WI38 (cell line): ENCODE data around the gene TMEM63C.

ENCODE experiments used
- H3K4me3 ChIP-seq: 2 replicates; pipeline ENCODE4 v1.5.1; 2011; ENCODE audit warnings: low read depth, mild to moderate bottlenecking, control low read depth, low read length
- TF ChIP-seq, protein P1 (sequence below): IDR thresholded peaks from 2 replicates; pipeline ENCODE4 v1.5.1; 2012; ENCODE audit warnings: low read depth, mild to moderate bottlenecking, control low read depth, low read length

The TMEM63C gene

DNA sequence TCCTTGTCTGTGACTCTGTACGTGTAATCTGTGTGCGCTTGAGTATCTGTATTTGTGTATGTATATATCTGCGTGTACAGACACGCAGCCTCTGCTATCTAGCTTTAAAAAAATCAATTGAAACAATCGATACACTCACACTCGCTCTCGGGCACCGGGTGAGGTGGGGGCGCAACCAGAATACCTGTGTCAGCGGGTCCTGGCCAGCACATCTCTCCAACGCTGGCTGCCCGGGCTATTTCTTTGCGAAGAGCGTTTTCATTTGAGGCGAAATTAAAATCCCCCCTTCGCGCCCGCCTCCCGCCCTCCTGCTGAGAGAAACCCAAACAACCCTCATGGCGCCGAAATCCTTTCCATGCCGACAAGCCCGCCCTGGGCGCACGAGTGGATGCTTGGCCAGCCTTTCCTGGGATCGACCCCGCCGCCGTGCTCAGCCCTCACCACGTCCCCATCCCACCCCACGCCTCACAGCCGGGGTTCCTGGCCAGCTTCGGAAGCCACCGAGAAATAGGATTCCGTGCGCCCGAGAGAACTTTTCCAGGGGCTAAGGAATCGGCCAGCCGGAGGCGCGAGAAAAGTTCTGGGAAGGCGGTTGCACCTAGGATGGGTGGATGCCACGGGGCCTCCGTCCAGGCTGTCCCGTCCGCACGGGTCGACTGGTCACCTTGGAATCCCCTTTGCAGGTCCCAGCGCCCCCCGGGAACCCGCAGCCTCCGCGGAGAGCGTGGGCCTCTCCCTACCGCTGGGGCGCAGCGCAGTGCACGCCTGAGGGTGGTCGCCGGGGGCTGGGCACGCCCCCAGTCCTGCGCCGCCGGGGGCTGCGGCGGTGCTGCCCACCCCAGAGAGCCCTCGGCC, 41.0 kb upstream of the TMEM63C start:
- TF ChIP-seq, protein P1, sequence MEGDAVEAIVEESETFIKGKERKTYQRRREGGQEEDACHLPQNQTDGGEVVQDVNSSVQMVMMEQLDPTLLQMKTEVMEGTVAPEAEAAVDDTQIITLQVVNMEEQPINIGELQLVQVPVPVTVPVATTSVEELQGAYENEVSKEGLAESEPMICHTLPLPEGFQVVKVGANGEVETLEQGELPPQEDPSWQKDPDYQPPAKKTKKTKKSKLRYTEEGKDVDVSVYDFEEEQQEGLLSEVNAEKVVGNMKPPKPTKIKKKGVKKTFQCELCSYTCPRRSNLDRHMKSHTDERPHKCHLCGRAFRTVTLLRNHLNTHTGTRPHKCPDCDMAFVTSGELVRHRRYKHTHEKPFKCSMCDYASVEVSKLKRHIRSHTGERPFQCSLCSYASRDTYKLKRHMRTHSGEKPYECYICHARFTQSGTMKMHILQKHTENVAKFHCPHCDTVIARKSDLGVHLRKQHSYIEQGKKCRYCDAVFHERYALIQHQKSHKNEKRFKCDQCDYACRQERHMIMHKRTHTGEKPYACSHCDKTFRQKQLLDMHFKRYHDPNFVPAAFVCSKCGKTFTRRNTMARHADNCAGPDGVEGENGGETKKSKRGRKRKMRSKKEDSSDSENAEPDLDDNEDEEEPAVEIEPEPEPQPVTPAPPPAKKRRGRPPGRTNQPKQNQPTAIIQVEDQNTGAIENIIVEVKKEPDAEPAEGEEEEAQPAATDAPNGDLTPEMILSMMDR: no peak
- no peak overlapping the region for H3K4me3 ChIP-seq

DNA sequence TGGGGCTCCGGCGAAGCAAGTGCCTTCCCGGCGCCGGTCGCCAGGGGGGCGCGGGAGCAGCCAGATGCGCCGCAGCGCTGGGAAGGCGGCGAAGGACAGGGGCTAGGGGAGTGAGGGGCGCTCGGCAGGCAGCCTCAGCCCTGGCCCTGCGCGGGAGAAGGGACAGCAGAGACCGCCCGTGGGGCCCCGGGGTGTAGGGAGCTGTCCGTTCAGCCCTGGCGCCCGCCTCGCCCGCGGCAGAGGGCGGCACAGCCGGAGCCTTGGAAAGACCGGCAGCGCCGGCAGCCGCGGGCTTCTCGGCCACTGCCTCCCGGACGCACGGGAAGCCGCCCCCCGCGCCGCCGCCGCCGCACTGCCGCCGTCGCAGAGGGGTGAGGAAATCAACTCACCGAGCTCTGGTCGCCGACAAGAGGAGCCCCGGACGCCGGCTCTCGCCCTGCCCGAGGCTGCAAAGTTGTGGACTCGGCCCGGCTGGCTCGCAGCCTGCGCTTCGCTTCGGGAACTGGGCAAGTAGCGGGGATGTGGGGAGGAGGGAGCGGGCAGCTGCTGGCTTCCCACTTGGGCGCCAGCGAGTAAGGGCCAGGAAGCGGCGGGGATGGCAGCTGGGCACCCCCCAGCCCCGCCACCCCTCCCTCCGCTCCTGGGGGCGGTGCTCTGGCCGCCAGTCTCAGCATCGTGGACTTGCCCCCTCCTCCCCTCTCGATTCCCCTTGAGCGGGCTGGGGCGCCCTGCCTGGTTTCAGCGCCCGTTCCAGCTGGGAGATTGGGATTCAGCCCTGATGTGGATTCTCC, 40.2 kb upstream of the TMEM63C start, which contains the start of gene ZDHHC22:
Gene ZDHHC22 (minus strand): TSS at position 578 of the 791 bp plus-strand sequence. CDS start 2,053 bp downstream, outside the sequence.
- no peak within 1 kb of the TSS for H3K4me3 ChIP-seq

DNA sequence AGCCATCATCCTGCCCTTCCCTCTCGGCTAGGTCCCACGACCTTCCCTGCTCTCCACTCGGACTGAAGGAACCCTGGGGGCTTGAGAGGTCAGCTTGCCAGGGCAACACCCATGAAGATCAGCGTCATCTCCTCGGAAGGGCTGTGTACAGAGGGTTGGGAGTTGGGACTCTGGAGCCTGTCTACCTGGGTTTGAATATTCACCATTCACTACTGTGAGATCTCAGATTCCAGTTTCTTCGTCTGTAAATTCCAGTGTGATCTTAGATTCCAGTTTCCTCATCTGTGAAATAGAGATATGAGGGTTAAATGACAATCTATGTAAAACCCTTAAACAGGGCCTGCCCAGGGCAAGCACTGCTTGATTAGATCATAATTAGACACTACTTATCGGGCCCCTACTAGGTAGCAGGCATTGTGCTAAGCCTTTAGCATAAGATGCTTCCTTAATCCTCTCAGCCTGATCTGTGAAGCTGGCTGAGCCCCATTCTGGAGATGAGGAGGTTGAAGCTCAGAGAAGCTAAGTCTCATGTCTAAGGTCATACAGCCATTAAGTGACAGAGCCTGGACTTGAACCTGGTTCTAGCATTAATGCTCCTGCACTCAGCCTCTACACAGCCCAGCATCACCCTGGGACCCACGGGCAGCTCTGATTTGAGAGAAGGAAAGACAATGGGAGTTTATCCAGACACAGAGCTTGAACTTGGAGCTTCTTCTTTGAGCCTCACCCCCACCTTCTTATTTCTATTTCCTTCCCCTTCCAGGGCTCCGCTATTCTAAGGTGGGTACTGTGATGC, 39.4 kb upstream of the TMEM63C start:
- TF ChIP-seq, protein P1: no peak
- no peak overlapping the region for H3K4me3 ChIP-seq

More for the DNA sequence above, 40.2 kb upstream of the TMEM63C start, which contains the start of gene ZDHHC22:
- TF ChIP-seq, protein P1: no peak

DNA sequence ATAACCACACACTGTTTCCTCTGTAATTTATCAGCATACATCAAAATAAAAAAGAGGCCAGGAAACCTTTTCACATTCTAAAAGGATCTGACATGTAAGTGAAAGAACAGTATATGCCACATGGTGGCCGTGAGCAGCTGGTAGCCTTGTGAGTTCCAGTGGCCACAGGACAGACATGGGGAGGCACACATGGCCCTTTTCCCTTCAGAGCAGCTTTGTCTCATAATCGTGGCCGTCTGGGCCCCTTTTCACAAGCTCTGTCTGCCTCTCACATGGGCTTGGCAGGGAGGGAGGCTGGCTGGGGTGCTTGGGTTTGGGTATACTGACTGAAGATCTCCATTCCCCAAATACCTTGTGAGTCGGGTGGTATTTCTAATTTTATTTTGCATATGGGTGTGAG, 38.5 kb upstream of the TMEM63C start:
- TF ChIP-seq, protein P1: no peak

DNA sequence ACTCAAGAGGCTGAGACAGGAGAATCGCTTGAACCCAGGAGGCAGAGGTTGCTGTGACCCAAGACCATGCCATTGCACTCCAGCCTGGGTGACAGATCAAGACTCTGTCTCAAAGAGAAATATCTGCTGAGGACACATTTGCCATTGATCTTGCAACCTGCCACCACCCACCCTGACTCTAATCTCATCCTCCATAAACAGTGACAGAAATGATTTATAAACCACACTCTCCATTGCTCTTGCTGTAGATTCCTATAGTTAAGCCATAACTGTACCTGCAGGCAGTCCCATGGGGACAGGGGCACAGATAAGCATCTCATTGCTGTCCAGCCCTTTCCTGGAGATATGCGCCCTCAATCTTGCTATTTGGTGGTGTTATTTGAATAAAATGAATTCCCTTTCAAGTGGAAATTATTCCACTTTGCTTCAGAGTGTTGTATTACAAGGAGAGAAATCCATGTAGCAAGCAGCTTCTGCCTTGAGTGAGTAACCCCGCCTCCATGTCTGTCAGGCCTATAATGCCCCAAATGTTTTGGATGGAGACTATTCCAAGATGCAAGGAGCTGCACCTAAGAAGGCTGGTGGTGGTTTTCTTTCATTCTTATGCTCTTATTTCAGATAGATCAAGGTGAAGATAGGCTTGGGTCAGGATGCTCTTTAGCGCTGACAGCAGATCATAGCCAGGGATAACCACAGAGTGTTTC, 37.0 kb upstream of the TMEM63C start:
- TF ChIP-seq, protein P1: no peak
- H3K4me3 ChIP-seq: no peak overlapping the region

More for the DNA sequence above, 38.5 kb upstream of the TMEM63C start:
- no peak overlapping the region for H3K4me3 ChIP-seq

DNA sequence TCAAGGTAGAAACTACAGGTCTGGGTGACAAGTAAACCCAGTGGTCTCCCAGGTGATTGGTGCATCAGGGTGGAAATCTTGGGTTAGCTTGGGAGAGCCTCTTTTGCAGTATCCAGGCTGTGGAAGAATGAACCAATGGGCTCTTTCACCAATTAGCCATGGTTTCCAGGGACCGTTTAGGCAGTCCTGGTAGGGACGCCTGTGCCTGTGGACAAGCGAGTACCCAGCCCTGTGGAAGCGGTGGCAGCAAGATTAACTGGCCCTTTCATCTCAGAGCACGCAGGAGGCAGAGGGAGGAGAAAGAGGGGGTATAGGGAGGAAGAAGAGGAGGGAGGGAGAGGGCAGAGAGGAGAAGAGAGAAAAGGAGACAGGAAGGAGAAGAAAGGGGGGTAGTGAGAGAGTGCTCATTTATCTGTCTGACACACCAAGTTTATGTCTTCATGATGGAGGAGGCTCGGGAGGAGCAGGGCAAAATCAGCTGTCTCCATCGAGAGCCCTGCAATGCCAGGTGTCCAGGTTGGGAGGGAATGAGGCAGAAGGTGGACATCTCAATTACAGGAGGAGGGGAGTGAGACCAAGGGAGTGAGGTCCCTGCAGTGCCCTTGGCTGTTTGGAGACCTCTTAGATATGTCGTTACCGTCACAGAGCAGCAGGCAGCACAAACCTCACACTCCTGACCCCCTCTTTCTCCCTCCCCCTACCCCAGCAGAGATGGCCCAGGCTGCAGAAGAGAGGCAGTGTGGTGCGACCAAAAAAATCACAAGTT, 35.4 kb upstream of the TMEM63C start:
- H3K4me3 ChIP-seq: no peak overlapping the region
- TF ChIP-seq, protein P1: no peak
